GM19193 (cell line): Measurements from ENCODE around the gene PPIF.

Experiments
- POLR2A ChIP-seq: IDR thresholded peaks from 4 replicates; pipeline ENCODE4 v1.6.1; 2011; ENCODE audit not compliant: insufficient read depth, insufficient read length; ENCODE audit errors: extremely low read depth

PPIF gene

DNA sequence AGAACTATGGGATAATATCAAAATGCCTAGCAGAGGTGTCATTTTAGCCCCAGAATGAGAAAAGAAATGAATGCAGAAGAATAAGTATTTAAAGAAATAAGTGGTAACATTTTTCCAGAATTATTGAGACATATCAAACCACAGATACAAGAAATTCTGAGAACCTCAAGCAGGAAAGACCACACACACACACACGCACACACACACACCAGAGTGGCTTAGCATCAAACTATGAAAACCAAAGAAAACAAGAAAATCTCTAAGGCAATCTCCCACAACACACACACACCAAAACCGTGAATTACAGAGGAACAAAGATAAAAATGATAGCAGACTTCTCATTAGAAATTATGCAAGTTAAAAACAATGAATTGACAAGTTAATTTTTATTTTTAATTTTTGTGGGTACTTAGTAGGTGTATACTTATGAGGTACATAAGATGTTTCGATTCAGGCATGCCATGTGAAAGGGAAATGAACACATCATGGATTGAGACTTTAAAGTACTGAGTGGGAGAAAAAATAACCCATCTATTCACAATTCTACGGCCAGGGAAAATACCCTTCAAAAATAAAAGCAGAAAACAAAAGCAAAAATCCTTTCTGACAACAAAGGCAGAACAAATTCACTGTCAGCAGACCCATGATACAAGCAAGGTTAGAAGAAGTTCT, 14.6 kb downstream of the PPIF start:
- no peak for TF ChIP-seq POLR2A

DNA sequence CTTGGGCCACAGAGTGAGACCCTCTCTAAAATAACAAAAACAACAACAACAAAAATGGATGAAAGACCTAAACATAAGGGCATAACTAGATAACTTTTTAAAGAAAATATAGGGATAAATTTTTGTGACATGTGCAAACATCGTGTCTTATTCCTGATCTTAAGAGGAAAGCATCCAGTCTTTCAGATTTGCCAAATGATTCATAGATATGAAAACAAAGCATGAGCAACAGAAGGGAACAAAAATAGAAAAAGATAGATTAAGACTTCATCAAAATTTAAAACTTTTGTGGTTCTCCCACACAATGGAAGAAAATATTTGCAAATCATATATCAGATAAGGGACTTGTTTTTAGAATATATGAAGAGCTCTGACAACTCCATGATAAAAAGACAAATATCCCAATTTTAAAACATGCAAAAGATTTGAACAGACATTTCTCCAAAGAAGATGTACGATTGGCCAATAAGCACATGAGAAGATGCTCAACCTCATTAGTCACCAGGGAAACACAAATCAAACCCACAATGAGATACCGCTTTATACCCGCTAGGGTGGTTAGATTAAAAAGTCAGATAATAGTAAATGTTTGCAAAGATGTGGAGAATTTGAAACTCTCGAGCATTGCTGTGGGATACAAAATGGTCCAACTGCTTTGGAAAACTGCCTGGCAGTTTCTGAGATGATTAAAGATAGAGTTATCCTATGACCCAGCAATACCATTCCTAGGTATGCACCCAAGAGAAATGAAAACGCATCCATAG, 20.3 kb downstream of the PPIF start:
- no peak for TF ChIP-seq POLR2A

DNA sequence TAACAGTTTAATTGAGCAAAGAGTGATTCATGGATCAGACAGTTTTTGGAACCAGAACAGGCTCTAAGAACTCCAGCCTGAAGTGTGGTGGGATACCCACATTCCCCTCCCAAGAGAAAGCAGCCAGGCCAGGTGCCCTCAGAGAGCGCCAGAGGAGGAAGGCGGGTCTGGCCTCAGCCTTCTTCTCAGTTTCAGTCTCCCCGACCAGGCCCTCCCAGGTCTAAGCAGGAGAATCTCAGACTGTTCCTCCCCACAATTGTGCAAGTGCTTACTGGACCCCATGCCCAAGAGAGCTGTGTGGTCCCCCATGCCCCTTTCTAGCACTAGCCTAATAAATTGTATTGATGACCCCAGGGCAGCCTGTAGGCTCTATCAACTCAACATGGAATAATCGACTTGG, 25.6 kb downstream of the PPIF start:
- TF ChIP-seq POLR2A = no peak

DNA sequence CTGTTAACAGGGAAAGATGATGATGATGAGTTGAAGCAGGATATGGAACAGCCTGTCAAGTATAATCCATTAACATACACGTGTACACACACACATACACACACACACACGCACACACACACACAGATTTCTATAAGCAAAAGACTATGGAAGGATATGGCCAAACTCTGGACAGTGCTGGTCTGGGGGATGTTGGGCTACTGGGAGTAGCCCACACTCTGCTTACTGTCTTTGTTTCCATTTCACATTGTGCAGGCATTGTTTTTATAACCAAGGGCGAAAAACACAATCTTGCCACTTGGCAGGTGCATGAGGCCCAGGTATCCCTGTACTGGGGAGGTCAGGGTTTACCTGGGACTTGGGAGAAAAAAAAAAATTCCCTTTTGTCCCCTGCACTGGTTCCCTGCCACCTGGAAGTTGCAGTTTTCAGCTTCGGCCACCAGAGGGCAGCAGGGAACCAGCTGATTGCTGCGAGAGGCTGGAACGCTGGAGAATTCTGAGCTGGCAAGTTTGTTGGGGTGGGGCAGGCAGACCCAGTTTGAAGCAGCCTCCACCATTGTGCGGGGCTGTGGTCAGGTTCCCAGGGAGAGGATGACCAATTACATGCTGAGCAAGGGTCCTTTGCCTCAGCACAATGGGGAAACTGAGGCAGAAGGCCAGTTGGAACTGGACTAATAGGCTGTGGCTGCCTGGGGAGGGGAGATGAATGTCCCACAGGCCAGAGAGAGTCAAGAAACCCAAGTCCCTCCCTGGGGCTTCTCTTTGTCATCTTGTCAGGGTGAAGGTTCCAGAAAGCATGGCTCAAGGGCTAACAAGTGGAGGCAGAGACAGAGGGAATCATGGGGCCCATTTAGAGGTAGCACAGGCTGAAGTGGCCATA, 27.3 kb downstream of the PPIF start:
- no peak for TF ChIP-seq POLR2A

DNA sequence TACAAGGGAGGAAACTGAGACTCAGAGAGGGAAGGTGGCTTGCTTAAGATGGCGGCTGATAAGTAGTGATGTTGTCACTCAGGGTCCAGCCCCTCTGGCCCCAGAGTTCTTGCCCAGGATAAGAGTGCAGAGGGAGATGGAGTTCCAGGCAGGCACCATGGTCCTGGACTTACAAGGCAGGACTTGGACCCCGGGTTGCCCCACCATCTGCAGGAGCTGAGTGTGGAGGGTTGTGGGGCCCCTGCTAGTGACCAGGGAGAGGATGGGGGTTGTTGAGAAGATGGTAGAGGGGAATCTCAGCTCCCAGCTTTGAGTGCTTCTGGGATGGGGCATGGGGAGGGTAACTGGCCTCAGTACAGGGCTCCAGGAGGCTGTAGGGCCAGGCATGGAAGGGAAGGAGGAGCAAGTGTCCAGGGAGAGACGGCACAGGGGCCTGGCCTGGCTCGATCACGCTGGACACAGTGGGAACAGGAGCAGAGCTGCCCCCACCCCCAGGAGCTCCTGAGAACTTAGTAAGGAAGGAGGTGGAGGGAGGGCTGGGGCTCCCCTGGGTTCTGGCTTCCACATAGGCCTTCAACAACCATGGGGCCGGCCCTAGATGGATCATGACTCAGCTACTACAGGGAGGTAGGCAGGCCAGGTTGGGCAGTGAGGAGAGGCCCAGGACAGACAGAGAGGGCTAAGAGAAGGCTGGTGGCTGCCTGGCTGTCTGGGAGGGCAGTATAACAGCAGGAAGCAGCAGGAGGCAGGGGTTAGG, 28.2 kb downstream of the PPIF start:
- no peak for TF ChIP-seq POLR2A

DNA sequence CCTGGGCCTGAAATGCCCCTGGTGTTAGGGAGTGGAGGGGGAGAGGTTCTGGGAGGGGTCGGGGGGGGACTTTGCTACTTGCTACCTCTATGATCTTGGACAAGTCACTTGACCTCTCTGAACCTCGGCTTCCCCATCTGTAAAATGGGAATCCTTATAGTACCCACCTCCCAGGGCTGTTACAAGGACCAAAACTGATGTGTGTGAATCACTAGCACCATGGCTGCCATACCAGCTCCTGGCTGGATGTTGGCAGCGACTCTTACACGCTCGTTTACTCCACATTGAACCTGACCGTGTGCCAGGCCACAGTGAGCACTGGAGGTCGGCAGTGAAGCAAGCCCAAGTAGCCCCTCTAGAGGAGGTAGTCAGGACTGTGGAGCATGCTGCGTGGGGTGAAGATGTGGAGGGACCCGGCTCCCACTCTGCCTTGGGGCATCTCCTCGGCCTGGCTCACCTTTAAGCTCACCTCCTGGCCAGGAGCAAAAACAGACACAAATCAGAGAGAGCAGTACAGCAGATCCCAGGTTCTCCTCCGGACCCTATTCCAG, 28.9 kb downstream of the PPIF start:
- no peak for TF ChIP-seq POLR2A

DNA sequence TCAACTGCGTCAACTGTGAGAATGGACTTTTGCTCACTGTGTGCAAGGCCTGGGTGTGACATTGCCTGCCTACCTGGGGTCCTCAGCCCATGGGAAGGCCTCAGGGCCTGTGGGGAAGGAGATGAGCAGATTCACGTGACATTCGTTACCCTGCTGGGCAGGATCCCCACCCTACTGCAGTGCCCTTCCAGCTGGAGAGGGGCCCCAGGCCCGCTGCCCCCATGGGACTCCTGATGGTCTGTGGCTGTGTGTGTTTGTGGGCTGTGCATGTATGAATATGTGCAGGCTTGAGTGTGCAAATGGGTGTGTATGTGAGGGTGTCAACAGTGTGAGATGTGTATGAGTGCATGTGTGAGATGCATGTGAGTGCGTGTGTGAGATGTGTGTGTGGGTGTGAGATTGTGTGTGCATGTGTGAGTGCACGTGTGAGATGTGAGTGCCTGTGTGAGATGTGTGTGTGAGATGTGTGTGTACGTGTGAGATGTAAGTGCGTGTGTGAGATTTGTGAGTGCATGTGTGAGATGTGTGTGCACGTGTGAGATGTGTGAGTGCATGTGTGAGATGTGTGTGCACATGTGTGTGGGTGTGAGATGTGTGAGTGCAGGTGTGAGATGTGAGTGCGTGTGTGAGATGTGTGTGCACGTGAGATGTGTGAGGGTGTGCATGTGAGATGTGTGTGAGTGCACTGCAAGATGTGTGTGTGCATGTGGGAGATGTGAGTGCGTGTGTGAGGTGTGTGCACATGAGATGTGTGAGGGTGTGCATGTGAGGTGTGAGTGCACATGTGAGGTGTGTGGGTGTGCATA, 29.7 kb downstream of the PPIF start:
- no peak for TF ChIP-seq POLR2A

DNA sequence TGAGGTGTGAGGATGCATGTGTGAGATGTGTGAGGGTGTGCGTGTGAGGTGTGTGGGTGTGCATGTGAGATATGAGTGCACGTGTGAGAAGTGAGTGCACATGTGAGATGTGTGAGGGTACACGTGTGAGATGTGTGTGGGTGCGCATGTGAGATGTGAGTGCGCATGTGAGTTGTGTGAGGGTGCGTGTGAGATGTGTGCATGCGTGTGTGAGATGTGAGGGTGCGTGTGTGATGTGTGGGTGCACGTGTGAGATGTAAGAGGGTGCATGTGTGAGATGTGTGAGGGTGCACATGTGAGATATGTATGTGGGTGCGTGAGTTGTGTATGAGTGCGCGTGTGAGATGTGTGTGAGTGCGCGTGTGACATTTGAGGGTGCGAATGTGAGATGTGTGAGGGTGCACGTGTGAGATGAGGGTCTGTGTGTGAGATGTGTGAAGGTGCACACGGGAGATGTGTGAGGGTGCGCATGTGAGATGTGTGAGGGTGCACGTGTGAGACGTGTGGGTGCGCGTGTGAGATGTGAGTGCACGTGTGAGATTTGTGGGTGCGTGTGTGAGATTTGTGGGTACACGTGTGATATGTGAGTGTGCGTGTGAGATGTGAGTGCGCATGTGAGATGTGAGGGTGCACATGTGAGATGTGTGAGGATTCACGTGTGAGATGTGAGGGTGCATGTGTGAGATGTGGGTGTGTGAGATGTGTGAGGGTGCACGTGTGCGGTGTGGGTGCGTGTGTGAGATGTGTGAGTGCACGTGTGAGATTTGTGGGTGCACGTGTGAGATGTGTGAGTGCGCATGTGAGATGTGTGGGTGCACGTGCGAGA, 30.5 kb downstream of the PPIF start:
- no peak for TF ChIP-seq POLR2A

DNA sequence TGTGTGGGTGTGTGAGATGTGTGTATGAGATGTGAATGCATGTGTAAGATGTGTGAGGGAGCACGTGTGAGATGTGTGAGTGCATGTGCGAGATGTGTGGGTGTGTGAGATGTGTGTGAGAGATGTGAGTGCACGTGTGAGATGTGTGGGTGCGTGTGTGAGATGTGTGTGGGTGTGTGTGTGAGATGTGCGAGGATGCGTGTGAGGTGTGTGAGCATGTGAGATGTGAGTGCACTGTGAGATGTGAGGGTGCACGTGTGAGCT, 31.0 kb downstream of the PPIF start:
- TF ChIP-seq POLR2A = no peak

DNA sequence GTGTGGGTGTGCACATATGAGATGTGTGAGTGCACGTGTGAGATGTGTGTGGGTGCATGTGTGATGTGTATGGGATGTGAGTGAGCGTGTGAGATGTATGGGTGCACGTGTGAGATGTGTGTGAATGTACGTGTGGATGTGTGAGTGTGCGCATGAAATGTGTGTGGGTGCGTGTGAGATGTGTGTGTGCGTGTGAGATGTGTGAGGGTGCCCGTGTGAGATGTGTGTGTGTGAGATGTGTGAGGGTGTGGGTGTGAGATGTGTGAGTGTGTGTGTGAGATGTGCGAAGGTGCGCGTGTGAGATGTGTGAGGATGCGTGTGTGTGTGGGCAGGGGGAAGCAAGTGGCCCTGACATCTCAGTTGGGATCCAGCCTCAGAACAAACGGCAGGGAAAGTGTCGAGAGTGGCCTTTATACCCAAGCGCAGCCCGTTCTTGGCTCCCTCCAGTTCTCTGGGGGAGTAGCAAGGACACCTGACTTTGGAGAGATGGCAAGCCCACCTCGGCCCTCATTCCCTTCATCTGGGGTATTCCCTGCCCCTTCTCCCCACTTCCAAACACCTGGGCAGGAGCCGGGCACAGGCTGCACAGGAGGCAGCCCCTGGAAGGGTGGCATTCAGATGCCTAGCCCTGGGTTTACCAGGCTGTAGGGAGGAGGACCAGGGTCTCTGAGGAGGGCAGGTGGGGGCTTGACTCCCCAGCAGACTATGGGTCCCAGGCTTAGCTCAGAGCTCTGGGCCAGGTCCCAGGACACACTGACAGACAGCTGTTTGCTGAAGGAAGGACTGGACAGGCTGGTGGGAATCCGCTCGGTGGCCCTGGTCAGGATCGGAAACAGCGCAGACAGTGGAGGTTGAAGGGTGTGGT, 31.6 kb downstream of the PPIF start:
- TF ChIP-seq POLR2A = no peak

DNA sequence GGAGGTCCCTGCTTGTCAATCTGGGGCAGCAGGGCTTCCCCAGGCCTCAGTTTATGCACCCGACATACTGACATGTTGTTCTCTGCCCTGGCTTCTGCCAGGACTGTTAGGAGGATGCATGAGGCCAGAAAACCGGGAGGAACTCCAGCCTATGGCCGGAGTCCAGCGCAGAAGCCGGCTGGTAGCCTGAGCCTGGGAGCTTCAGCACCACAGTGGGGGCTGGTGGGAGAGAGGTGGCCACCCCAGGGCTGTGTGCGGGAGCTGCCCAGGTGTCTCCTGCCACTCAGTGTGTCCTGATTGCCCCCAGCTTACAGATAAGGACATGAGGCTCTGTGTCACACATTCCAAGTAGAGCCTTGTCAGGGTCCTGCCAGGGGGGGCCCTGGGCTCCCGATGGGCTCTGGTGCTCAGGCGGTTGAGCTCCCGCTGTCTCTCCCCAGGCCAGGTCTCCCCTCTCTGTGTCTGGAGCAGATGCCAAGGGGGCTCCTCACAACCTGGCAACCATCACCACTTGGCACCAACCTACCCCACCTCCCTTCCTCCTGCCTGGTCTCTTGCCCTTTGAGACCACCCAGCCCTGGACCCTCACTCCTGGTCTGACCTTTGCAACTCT, 32.3 kb downstream of the PPIF start:
- no peak for TF ChIP-seq POLR2A

DNA sequence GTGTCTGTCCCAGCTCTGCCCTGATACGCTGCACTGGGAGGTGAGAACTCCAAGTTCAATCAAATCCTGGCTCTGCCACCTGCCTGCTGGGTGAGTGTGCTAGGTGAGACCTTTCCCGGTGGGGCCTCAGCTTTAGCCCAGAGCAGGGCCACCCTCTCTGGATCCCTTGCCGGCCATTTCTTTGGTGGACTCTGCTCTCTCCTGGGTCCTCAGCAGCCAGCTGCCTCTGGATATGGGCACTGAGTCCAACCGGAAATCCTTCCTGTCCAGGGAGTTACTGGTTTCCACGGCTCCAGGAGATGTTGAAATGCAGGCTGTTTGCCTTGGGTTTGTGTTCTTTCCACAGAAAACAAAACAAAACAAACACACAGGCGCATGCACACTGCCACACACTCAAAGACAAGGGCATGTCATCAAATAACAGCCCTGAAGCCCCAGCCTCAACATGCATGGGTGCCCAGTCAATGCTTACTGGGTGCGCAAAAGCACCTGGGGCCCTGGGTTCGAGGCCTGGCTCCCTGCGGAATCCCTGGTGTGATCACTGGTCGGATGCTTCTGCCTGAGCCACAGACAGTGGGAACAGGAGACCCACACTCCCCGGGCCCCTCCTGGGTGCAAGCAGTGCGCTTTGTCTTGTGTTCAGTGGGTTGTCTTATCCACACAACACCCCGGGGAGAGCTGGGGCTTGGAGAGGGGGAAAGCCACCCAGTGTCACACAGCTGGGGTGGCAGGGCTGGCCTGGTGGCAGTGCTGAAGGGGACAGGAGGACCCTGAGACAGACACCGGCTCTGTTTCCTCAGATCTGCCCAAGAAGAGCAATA, 33.1 kb downstream of the PPIF start:
- TF ChIP-seq POLR2A = no peak
